CD4-positive, alpha-beta T cell treated with Interleukin-17A for 4 hours (primary cell): ENCODE results near the gene ARSH.
"Not testable (repeated sequence)": the region's sequence is repeated elsewhere in the genome, so short reads cannot be mapped to it uniquely, and the experiment has no call there.

ENCODE experiments used
- DNase-seq: peaks from one replicate; pipeline ENCODE4 v3.0.0-alpha.2; 2020; ENCODE audit warnings: mixed read lengths

ARSH gene

DNA sequence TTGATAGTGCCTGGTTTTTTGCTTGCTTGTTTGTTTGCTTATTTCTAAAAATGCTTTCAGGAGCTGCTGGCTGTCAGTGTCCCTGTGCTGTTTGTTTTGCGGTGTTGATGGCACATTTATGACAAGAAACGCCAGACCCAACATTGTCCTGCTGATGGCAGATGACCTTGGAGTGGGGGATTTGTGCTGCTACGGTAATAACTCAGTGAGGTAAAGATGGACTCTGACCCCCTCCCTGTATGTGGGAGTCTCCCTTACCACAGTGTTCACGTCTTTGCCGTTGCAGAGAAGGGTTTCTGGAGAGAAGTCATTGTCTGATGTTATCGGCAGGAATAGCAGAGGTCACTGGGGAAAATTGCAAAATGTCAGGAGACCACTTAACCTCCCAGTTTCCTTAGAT, at the start of gene ARSH:
ARSH (plus strand) TSS at position 52 of the 400 bp plus-strand sequence; CDS start at position 119, 67 bp downstream.
- no peak for DNase-seq

- DNase-seq, result no peak
Observed at GRCh38 chrX:2958199-2958598, 48.1 kb upstream of the ARSH start.

DNA sequence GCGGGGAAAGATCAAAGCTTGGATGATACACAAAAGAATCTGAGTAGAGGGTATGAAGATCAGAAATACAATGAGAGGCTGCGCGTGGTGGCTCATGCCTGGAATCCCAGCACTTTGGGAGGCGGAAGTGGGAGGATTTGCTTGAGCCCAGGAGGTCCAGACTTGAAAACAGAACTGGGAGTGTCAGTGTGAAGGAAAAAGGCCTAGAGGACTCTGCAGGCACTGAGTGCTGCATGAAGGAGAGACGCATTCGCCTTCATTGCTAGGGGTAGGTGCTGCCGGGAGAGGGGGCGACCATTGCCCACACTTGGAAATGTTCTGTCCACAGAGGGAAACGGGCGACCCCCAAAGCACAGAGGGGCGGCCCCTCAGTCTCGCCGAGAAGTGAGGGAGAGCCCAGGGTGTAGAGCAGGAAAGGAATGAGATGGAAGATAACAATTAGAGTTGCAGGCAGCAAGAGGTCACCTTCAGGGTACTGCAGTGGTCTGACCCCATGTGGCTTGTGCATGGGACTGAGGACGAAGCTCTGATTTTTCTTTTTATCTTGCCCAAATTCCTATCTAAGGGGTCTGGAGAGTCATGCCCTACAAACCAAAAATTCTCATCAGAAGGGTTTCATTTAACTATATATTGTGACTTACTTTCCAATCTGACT, 45.4 kb upstream of the ARSH start:
- no peak for DNase-seq

GRCh38 chrX:2962381-2962780, 44.0 kb upstream of the ARSH start:
- no peak for DNase-seq

DNA sequence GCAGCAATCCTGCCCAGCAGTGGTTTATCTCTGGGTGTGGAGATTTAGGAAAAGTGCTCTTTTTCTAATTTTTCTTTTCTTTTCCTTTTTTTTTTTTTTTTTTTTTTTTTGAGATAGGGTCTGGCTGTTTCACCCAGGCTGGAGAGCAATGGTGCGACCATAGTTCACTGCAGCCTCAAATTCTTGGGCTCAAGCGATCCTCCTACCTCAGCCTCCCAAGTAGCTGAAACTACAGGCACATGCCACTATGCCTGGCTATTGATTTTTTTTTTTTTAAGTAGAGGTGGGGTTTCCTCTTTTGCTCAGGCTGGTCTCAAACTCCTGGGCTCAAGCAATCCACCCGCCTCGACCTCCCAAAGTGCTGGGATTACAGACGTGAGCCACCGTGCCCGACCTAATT, 42.9 kb upstream of the ARSH start:
- not testable (repeated sequence) for DNase-seq

DNA sequence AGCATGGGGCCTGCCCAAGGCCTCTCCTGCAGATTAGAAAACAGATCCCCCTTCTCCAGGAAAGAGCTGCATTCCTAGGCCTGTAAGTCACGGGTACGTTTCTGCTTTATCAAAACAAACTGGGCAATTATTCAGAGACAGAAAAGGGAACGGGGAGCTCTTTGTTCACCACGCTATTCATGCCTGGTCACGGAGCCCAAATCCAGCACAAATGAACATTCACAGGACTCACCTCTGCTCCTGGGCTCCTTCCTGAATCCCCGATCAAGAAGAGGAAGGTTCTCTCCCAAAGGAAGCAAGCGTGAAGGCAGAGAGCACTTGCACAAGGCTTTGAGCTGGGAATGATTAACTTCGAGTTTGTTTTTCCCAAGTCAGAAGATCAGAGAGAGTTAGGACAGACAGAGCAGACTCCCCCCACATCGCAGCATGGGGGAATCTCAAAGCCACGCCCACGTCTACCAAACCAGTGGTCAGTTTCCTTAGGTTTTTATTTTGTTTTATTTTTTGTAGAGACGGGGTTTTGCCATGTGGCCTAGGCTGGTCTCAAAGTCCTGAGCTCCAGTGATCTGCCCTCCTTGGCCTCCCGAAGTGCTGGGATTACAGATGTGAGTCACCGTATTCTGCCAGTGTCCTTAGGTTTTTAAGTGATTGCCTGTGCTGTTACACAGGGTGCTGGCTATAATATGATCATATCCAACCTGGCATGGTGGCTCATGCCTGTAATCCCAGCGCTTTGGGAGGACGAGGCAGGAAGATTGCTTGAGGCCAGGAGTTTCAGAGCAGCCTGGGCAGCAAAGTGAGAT, 42.2 kb upstream of the ARSH start:
- DNase-seq, result not testable (repeated sequence)

GRCh38 chrX:2965965-2966364, 40.4 kb upstream of the ARSH start:
- DNase-seq, result no peak

GRCh38 chrX:2967012-2967411, 39.3 kb upstream of the ARSH start:
- no peak for DNase-seq

DNA sequence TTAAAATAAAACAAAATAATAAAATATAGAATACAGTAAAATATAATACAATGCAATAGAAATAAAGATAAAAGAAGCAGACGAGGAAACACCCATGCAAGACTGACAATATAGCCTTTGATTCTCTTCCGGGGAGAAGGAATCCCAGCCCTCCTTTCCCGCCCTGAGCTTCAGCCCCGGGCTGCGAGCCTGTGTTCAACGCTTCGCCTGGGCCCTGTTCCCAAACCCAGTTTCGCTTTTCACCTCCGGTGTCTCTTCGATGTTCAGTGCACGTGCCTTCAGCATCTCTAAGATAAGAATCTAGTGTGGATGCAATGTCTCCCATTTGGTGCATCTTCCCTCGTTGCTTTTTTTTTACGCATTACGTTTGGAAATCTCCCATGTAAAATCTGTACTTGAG, 38.8 kb upstream of the ARSH start:
- no peak for DNase-seq

DNA sequence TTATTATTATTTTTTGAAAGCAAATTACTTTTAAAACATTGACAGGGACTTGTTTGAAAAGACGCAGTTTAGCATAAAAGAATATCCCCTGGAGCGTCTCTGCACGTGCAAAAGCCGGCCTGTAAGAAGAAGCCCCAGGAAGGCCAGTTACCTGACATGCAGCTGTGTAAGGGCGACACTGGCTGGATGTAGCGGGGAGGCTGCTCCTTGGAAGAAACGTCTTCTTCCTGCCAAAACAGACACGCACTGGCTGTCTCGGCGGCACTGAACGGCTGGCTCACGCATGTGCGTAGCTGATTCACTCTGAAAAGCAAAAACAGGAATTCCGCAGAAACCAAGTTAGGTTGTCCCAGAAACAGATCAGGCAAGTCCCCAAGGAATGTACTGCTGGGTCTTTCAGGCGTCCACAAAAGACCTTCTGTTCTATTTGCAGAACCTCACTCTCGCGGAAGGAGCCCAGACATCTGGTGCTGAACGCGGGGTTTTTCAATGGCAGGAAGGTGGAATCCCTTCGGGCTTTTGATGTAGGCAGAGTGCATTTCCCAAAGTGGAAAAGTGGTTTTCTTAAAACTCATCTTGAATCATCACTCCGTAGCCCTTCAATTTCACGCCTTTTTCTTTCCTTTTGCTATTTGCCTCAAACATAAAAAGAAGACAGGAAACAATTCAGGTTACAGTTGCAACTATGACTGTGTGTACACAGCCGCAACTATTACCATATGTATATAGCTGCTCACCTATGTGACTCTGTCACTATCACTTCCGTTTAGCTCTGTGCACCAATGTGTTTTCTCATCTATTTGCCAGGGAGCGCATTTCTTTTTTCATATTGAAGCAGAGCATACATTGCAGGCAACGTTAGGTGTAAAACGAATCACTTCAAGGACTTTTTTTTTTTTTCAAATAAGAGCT, 38.1 kb upstream of the ARSH start:
- DNase-seq, result peak; percentile 8

DNA sequence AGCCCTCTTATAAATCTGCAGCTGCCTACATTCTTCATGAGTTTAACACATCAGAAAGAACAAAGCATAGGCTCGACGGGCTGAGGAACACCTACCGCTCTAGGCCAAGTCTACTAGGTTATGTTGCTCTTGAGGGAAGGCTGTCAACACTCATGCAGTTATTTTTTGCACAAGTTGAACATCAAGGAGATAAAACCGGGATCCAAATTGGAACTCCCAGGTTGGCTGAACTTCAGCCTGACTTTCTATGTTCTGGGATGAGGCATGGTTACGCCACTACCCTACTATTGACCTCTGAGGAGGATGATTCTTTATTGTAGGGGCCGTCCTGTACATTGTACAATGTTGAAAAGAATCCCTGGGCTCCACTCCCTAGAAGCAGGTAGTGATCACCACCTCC, 37.3 kb upstream of the ARSH start:
- no peak for DNase-seq

DNA sequence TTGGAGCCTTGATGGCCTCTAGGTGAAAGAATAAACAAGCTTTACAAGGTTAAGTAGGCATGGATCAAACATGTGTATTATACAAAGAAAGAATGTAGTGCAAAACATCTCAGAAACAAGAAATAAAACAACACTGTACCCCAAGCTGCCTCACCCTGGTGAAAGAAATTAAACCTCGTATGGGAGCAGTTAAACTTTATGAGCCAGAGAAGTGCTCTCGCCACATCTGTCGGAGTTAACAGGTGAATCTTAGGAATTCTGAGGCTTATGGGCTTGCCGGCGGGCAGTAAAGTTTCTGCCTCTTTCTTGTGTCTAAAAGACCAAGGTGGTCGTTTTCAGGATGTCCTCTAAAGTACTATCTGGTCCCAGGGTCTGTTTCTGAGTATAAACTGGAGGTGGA, 34.0 kb upstream of the ARSH start:
- DNase-seq, result no peak

- DNase-seq, result no peak
Observed at GRCh38 chrX:2974961-2975360, 31.4 kb upstream of the ARSH start.

GRCh38 chrX:2978639-2979038, 27.7 kb upstream of the ARSH start:
- DNase-seq, result not testable (repeated sequence)

DNA sequence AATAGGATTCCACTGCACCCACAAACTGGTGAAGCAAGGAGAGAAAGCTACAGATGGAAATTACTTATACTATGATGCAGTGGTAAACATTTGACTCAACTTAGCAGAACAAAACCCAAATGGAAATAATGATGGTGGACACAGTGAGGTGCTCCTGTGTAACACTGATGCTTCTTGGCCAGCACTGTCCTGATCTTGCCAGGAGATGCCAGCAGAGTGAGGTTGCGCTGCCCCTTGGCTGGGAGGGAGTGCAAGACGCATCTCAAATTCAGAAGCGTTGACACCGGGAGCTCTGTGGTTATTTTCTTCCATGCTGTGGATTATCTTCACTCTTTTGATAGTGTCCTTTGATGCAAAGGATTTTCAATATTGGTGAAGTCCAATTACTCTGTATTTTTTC, 22.0 kb upstream of the ARSH start:
- no peak for DNase-seq

DNA sequence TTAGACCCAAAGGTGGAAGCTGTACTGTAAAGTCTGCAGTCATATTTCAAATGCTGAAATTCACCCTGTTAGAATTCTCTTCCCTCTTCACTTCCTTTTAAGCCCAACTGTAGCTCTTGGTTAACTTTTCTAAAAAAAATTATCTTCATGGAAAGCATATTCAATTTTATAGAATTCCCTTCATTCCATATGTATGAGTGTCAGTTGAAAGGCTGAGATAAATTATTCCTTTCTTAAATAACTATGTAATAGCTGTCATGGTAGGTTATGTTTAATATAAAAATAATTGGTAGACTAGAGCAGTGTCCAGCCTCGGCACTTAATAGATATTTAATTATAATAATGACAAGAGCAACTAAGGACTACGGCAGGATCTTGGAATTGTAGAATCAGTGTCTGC, 16.8 kb upstream of the ARSH start:
- DNase-seq, result no peak

DNA sequence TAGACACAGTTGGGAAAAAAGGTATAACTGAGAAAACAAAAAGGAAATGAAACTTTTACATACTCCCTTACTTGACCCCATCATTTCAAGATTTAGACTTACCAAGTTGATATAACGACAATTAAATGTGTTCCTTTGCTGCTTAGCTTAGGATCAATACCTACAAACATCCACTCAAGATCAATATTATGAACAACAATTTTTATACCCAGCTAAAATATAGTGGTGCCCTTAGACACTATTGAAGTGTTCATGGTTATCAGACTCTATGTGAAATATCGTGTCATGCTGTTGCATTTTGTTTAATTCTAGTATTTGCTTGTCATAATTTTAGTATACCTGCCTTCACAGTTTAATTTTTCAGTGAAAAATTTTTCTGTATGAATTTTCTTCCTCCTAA, 4.2 kb downstream of the ARSH start:
- no peak for DNase-seq

DNA sequence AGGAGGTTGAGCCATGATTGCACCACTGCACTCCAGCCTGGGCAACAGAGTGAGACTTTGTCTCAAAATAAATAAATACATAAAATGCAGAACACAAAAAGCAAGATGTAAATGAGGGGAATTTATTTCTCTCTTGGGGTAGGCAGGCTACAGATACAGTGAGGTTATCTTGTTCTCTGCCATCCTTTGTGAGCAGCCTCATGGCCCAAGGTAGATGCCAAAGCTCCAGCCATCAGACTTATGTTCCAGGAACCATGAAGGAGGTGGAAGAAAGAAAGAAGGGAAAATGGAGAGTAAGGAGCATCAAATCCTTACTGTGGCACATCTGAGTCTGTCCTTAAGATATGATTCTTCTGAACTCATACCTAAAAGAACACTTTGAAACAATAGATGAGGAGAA, 11.1 kb downstream of the ARSH start:
- no peak for DNase-seq

DNA sequence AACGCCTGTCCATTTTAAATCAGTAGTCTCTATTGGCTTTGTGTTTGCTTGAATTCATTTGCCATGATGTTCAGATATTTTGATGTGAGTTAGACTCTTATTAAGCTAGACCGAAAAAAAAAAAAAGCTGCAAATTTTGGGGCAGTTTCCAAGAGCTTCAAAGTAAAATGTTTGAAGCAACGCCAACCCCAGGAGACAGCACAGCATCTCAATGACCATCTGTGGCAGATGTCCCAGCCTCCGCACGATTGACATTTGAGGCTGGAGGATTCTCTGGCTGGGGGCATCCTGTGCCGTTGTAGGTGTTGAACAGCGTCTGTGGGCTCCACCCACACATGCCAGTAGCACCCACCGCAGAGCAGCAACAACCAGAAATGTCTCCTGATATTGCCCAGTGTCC, 17.8 kb downstream of the ARSH start:
- no peak for DNase-seq

DNA sequence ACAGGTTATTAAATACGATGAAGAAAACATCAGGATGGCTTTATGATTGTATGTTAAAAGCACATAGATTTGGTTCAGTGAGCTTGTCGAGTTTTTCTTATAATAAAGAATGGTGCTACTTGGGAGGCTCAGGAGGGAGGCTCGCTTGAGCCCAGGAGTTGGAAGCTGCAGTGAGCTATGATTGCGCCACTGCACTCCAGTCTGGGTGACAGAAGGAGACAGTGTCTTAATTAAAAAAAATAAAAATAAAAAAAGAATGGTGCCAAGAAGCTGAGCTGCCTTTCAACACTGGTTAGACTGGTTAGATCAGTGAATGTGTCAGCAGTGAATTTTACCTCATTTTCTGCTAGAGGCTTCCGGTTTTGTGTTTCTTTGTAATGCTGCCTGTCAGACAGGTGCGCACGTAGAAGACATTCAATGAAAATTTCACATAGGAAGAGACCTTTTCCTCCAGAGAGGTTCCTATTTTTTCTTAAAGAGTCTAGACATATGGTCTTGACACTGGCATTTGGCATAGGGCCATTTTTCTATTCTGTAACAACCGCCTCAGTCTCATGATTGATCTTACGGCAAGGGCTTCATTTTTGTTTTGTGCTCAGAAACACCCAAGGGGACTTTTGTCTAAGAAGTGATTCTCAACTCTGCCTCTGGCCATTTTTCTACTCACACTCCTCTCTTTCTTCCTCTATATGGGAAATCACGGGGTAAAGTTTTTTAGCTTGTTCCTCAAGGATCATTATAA, 19.9 kb downstream of the ARSH start:
- no peak for DNase-seq

DNA sequence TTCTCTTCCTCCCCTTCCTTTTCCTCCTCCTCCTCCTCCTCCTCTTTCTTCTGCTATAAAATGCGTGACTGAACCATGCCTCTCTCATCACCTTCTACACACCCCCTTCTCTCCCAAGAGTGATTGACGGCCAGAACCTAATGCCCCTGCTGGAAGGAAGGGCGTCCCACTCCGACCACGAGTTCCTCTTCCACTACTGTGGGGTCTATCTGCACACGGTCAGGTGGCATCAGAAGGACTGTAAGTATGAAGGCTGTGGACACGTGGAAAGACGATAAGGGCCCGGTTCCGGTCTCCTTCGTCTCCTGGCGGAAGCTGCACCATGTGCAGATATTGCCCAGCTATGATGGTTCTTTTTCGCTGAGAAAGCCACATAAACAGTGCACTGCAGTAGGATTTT, 22.8 kb downstream of the ARSH start:
- DNase-seq, result no peak

GRCh38 chrX:3037218-3037617, 30.9 kb downstream of the ARSH start:
- DNase-seq, result no peak

DNA sequence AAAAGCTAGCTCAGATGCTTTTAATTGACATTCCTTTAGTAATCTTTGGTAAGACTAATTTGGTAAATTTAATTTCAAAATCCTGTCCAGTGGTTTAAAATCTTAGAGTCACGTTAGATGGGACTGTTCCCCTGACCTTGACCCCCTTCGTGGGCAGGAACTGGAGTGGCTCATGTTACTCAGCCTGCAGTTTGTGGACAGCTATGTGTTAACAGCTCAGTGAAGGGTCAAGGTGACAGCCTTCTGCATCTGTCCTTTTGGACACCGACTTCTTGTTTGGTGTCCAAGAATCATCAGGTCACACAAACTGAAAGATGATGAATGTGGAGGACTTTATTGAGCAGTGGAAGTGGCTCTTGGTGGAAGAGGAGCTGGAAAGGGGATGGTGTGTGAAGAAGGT, 37.9 kb downstream of the ARSH start:
- DNase-seq, result no peak
